Measurements from ENCODE around the gene MADD. TPM values are rescaled to one million over a fixed set of nuclear protein-coding genes. Genes with fewer than 3 reads are reported as not detected.

Gene MADD
- total RNA-seq, 1 experiment from 2014 or later = 41.0 TPM

GRCh38 chr11:47264521-47264920 lies 5.4 kb upstream of the MADD start:
- Histone ChIP-seq H2AFZ (ENCODE audit: low read length) (no peak overlapping the region), H2BK20ac (ENCODE audit: low read depth, low read length, poor library complexity, severe bottlenecking) (no peak overlapping the region), H4K20me1 (ENCODE audit: control insufficient read depth, insufficient read depth, insufficient read length) (no peaks in the 10 kb centered on the region), H2BK12ac (ENCODE audit: insufficient read length, low read depth, low read length) (no peak overlapping the region), H4K8ac (replicated peaks; ENCODE audit: insufficient read length, low read depth, low read length) (no peak overlapping the region), H3K9ac (ENCODE audit: extremely low read depth, insufficient read length, low read length) (no peak overlapping the region), H3K27me3 (ENCODE audit: insufficient read depth, low read length) (no peaks in the 10 kb centered on the region), H4K5ac (ENCODE audit: insufficient read length, low read depth, low read length) (no peak overlapping the region), H3T11ph (ENCODE audit: low read length) (no peak overlapping the region), H4K91ac (ENCODE audit: insufficient read length, low read depth, low read length) (no peak overlapping the region), H2BK120ac (ENCODE audit: low read depth, low read length, poor library complexity, severe bottlenecking) (no peak overlapping the region), H3K4me2 (ENCODE audit: insufficient read depth, insufficient read length, low read length) (no peak overlapping the region), H3K18ac (ENCODE audit: insufficient read length, low read depth, low read length) (no peak overlapping the region), H3K9me3 (ENCODE audit: control insufficient read depth, low read depth, low read length) (no peaks in the 10 kb centered on the region), H3K4me1 (ENCODE audit: insufficient read depth, low read length) (peaks cover 7% of the 10 kb centered on the region; the same call in 1 of the 2 replicates), H3K79me1 (ENCODE audit: insufficient read depth, low read depth, low read length, poor library complexity, severe bottlenecking) (no peaks in the 10 kb centered on the region), H3K23ac (ENCODE audit: insufficient read length, low read depth, low read length) (no peak overlapping the region), H3K4ac (ENCODE audit: low read depth, low read length) (no peak overlapping the region), H3K14ac (ENCODE audit: insufficient read depth, low read length) (no peak overlapping the region), H3K27ac (ENCODE audit: insufficient read length, low read depth, low read length) (no peak overlapping the region), H3K23me2 (ENCODE audit: insufficient read length, low read depth, low read length, poor library complexity, severe bottlenecking) (peaks cover 6% of the 10 kb centered on the region), H2BK15ac (ENCODE audit: low read depth, low read length) (no peak overlapping the region), H3K79me2 (ENCODE audit: insufficient read depth, low read length) (no peaks in the 10 kb centered on the region), H2AK5ac (ENCODE audit: insufficient read length, low read length) (no peak overlapping the region), H3K56ac (ENCODE audit: insufficient read length, low read depth, low read length) (no peak overlapping the region), H2BK5ac (ENCODE audit: insufficient read length, low read length) (no peak overlapping the region)
- peaks cover 0 to 6% (median 0%) of the 10 kb centered on the region in 3 experiments; a peak in 3 of 7 replicates for H3K36me3 Mint-ChIP-seq (ENCODE audit: insufficient read depth in 1 of 3, low read depth in 3 of 3)
- DNase-seq = no peak
- H3K9me3 Mint-ChIP-seq = no peaks in the 10 kb centered on the region
- H3K4me3 Mint-ChIP-seq = no peak overlapping the region
- H3K27me3 Mint-ChIP-seq (ENCODE audit: low read depth) = no peaks in the 10 kb centered on the region
- no CpG with 5 or more reads among the region's 4 CpGs for WGBS (ENCODE audit: extremely low coverage, insufficient read length, low lambda C conversion rate)
- H3K27ac Mint-ChIP-seq = 0 out of 7 replicates have a peak overlapping the region, but pooled peaks of 1 of the 3 experiments have one; percentile 32
- peaks cover 22 to 23% of the 10 kb centered on the region in 2 experiments for H3K4me1 Mint-ChIP-seq
- TF ChIP-seq, protein P1, sequence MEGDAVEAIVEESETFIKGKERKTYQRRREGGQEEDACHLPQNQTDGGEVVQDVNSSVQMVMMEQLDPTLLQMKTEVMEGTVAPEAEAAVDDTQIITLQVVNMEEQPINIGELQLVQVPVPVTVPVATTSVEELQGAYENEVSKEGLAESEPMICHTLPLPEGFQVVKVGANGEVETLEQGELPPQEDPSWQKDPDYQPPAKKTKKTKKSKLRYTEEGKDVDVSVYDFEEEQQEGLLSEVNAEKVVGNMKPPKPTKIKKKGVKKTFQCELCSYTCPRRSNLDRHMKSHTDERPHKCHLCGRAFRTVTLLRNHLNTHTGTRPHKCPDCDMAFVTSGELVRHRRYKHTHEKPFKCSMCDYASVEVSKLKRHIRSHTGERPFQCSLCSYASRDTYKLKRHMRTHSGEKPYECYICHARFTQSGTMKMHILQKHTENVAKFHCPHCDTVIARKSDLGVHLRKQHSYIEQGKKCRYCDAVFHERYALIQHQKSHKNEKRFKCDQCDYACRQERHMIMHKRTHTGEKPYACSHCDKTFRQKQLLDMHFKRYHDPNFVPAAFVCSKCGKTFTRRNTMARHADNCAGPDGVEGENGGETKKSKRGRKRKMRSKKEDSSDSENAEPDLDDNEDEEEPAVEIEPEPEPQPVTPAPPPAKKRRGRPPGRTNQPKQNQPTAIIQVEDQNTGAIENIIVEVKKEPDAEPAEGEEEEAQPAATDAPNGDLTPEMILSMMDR (conservative IDR thresholded peaks at IDR 0.05) = no peak
